H9 (cell line): ENCODE results near the gene MAGED2. TPM values are rescaled to one million over a fixed set of nuclear protein-coding genes. Genes with fewer than 3 reads are reported as not detected.
A peak's percentile ranks its signal among the peaks of the same experiment; 100 is the strongest.

Experiments used
- DNase-seq: peaks from one replicate; pipeline ENCODE4 v3.0.0-alpha.2; 2017
- H2AFZ ChIP-seq: one replicate; pipeline ENCODE4 v1.6.1; 2013; ENCODE audit warnings: mild to moderate bottlenecking, low read length, control low read depth, moderate library complexity
- H2AK5ac ChIP-seq: 2 replicates; pipeline ENCODE4 v1.6.1; 2013; ENCODE audit warnings: low read length, control low read depth, mixed read lengths; ENCODE audit not compliant: insufficient read length
- H2BK120ac ChIP-seq: one replicate; pipeline ENCODE4 v1.6.1; 2013; ENCODE audit warnings: low read depth, mild to moderate bottlenecking, low read length, control low read depth, inconsistent platforms; ENCODE audit not compliant: poor library complexity, severe bottlenecking
- H2BK12ac ChIP-seq: 2 replicates; pipeline ENCODE4 v1.6.1; 2013; ENCODE audit warnings: low read length, control low read depth, mixed read lengths, low read depth; ENCODE audit not compliant: insufficient read length
- H2BK15ac ChIP-seq: 2 replicates; pipeline ENCODE4 v1.6.1; 2013; ENCODE audit warnings: low read depth, low read length, control low read depth
- H2BK20ac ChIP-seq: one replicate; pipeline ENCODE4 v1.6.1; 2013; ENCODE audit warnings: low read depth, mild to moderate bottlenecking, low read length, control low read depth, inconsistent platforms; ENCODE audit not compliant: poor library complexity, severe bottlenecking
- H2BK5ac ChIP-seq: 2 replicates; pipeline ENCODE4 v1.6.1; 2013; ENCODE audit warnings: low read length, control low read depth, mixed read lengths; ENCODE audit not compliant: insufficient read length
- H3K14ac ChIP-seq: 2 replicates; pipeline ENCODE4 v1.6.1; 2013; ENCODE audit warnings: low read length, control low read depth; ENCODE audit not compliant: insufficient read depth
- H3K18ac ChIP-seq: 2 replicates; pipeline ENCODE4 v1.6.1; 2013; ENCODE audit warnings: low read depth, mild to moderate bottlenecking, mixed read lengths, low read length, control low read depth; ENCODE audit not compliant: insufficient read length
- H3K23ac ChIP-seq: 2 replicates; pipeline ENCODE4 v1.6.1; 2013; ENCODE audit warnings: low read length, control low read depth, mixed read lengths, low read depth; ENCODE audit not compliant: insufficient read length
- H3K23me2 ChIP-seq: 2 replicates; pipeline ENCODE4 v1.6.1; 2013; ENCODE audit warnings: low read depth, mild to moderate bottlenecking, mixed read lengths, low read length, control low read depth; ENCODE audit not compliant: insufficient read length, poor library complexity, severe bottlenecking
- H3K27ac ChIP-seq: 2 replicates; pipeline ENCODE4 v1.5.1; 2013; ENCODE audit warnings: low read length, control low read depth, mixed read lengths, low read depth; ENCODE audit not compliant: insufficient read length
- H3K27me3 ChIP-seq: 2 replicates; pipeline ENCODE4 v1.6.1; 2013; ENCODE audit warnings: low read length, control low read depth, inconsistent platforms; ENCODE audit not compliant: insufficient read depth
- H3K4ac ChIP-seq: 2 replicates; pipeline ENCODE4 v1.6.1; 2013; ENCODE audit warnings: low read depth, mild to moderate bottlenecking, control low read depth, inconsistent platforms, low read length, moderate library complexity
- H3K4me1 ChIP-seq: 2 replicates; pipeline ENCODE4 v1.6.1; 2013; ENCODE audit warnings: low read length, control low read depth, inconsistent platforms; ENCODE audit not compliant: insufficient read depth
- H3K4me2 ChIP-seq: 2 replicates; pipeline ENCODE4 v1.6.1; 2013; ENCODE audit warnings: low read length, control low read depth, mixed read lengths; ENCODE audit not compliant: insufficient read length, insufficient read depth
- H3K56ac ChIP-seq: 2 replicates; pipeline ENCODE4 v1.6.1; 2013; ENCODE audit warnings: low read depth, mild to moderate bottlenecking, mixed read lengths, low read length, control low read depth; ENCODE audit not compliant: insufficient read length
- H3K79me1 ChIP-seq: 2 replicates; pipeline ENCODE4 v1.6.1; 2013; ENCODE audit warnings: low read depth, mild to moderate bottlenecking, moderate library complexity, low read length, control low read depth, inconsistent platforms; ENCODE audit not compliant: insufficient read depth, poor library complexity, severe bottlenecking
- H3K79me2 ChIP-seq: 2 replicates; pipeline ENCODE4 v1.6.1; 2013; ENCODE audit warnings: low read length, control low read depth, inconsistent platforms; ENCODE audit not compliant: insufficient read depth
- H3K9ac ChIP-seq: 2 replicates; pipeline ENCODE4 v1.6.1; 2013; ENCODE audit warnings: low read length, control low read depth, mixed read lengths; ENCODE audit not compliant: insufficient read length; ENCODE audit errors: extremely low read depth
- H3K9me3 ChIP-seq: one replicate; pipeline ENCODE4 v1.6.1; 2013; ENCODE audit warnings: low read depth, low read length, inconsistent platforms; ENCODE audit not compliant: control insufficient read depth
- H3T11ph ChIP-seq: one replicate; pipeline ENCODE4 v1.6.1; 2013; ENCODE audit warnings: mild to moderate bottlenecking, low read length, control low read depth, inconsistent platforms
- H4K20me1 ChIP-seq: one replicate; pipeline ENCODE4 v1.6.1; 2013; ENCODE audit not compliant: control insufficient read depth, insufficient read length, insufficient read depth
- H4K5ac ChIP-seq: 2 replicates; pipeline ENCODE4 v1.6.1; 2013; ENCODE audit warnings: low read depth, mild to moderate bottlenecking, mixed read lengths, low read length, control low read depth; ENCODE audit not compliant: insufficient read length
- H4K8ac ChIP-seq: replicated peaks from 2 replicates; pipeline ENCODE4 v1.6.1; 2013; ENCODE audit warnings: low read length, control low read depth, mixed read lengths, low read depth; ENCODE audit not compliant: insufficient read length
- H4K91ac ChIP-seq: 2 replicates; pipeline ENCODE4 v1.6.1; 2013; ENCODE audit warnings: low read depth, mild to moderate bottlenecking, moderate library complexity, mixed read lengths, low read length, control low read depth; ENCODE audit not compliant: insufficient read length
- H3K27ac Mint-ChIP-seq, 3 experiments: 2 replicates in 2 of 3; 3 replicates in 1 of 3; pipeline ENCODE4 v1.8.0; 2020 to 2021; ENCODE audit warnings: mixed read lengths in 3 of 3, mild to moderate bottlenecking in 1 of 3, moderate library complexity in 1 of 3
- H3K27me3 Mint-ChIP-seq: 2 replicates; pipeline ENCODE4 v1.8.0; 2021; ENCODE audit warnings: low read depth, mild to moderate bottlenecking, moderate library complexity, mixed read lengths
- H3K36me3 Mint-ChIP-seq, 3 experiments: 2 replicates in 2 of 3; 3 replicates in 1 of 3; pipeline ENCODE4 v1.8.0; 2020 to 2021; ENCODE audit warnings: low read depth in 3 of 3, mixed read lengths in 3 of 3; ENCODE audit not compliant: insufficient read depth in 1 of 3
- H3K4me1 Mint-ChIP-seq, 2 experiments: 2 replicates each; pipeline ENCODE4 v1.8.0; 2020; ENCODE audit warnings: mixed read lengths in 2 of 2
- H3K4me3 Mint-ChIP-seq, 2 experiments: 2 replicates in 1 of 2; 3 replicates in 1 of 2; pipeline ENCODE4 v1.8.0; 2020 to 2021; ENCODE audit warnings: mild to moderate bottlenecking in 2 of 2, mixed read lengths in 2 of 2, moderate library complexity in 1 of 2
- H3K9me3 Mint-ChIP-seq, 2 experiments: 2 replicates in 1 of 2; 3 replicates in 1 of 2; pipeline ENCODE4 v1.8.0; 2020; ENCODE audit warnings: mild to moderate bottlenecking in 2 of 2, mixed read lengths in 2 of 2, moderate library complexity in 1 of 2
- WGBS: extraction: QIAGEN DNeasy Blood & Tissue Kit; methylation state at CpG from one replicate; pipeline ENCODE4 v1.1.7; 2013; ENCODE audit warnings: missing lambda C conversion rate, low lambda C conversion rate, mixed read lengths; ENCODE audit not compliant: insufficient read length; ENCODE audit errors: extremely low coverage; 5-methylcytosine and 5-hydroxymethylcytosine counted together
- total RNA-seq: library from RNA; stranded (reverse); gene quantifications from 2 replicates; pipeline ENCODE4 v1.2.1, GENCODE V29; 2021
- TF ChIP-seq, protein P1 (sequence below): fragments of 200-600 bp; sonication (generic); conservative IDR thresholded peaks from 3 replicates; pipeline ENCODE4 v1.8.0; 2021; ENCODE audit warnings: antibody characterized with exemption, mild to moderate bottlenecking

MAGED2 gene
- total RNA-seq, 1 experiment from 2014 or later, result 146 TPM

DNA sequence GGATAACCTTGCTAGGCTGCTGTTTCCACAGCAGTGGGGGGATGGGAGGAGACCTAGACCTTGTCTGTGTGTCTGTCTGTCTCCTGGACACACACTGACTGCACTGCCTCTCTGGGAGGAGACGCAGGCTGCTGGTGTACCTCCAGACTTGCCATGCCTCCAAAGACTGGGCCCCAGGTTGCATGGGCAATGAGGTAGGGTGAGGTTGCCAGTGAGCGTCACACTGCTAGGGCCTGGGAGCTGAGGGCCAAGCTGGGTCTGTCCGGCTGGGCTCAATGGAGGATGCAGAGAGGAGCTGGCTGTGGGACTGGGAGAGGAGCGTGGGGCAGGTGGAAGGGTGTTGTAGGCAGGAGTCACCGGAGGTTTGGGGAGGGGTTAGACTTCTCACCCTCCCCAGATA is 16.6 kb downstream of the MAGED2 start:
- TF ChIP-seq, protein P1, sequence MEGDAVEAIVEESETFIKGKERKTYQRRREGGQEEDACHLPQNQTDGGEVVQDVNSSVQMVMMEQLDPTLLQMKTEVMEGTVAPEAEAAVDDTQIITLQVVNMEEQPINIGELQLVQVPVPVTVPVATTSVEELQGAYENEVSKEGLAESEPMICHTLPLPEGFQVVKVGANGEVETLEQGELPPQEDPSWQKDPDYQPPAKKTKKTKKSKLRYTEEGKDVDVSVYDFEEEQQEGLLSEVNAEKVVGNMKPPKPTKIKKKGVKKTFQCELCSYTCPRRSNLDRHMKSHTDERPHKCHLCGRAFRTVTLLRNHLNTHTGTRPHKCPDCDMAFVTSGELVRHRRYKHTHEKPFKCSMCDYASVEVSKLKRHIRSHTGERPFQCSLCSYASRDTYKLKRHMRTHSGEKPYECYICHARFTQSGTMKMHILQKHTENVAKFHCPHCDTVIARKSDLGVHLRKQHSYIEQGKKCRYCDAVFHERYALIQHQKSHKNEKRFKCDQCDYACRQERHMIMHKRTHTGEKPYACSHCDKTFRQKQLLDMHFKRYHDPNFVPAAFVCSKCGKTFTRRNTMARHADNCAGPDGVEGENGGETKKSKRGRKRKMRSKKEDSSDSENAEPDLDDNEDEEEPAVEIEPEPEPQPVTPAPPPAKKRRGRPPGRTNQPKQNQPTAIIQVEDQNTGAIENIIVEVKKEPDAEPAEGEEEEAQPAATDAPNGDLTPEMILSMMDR, result no peak
- no peaks in the 10 kb centered on the region for H4K20me1 ChIP-seq
- Mint-ChIP-seq H3K9me3 (peaks cover 57 to 65% of the 10 kb centered on the region in 2 experiments), H3K36me3 (peaks cover 0 to 8% (median 0%) of the 10 kb centered on the region in 3 experiments; a peak in 3 of 7 replicates), H3K27ac (peak overlapping the region in 1 of 3 experiments; percentile 67; a peak in 1 of 7 replicates), H3K4me1 (peaks cover 0 to 6% of the 10 kb centered on the region in 2 experiments; a peak in 1 of 4 replicates), H3K27me3 (peaks cover 5% of the 10 kb centered on the region), H3K4me3 (no peak overlapping the region)
- no peak overlapping the region for H4K91ac ChIP-seq
- H3K27ac ChIP-seq, result no peak overlapping the region
- no peak overlapping the region for H2BK120ac ChIP-seq
- H3K4ac ChIP-seq, result no peak overlapping the region
- H3K9ac ChIP-seq, result no peak overlapping the region
- no peak overlapping the region for H2AK5ac ChIP-seq
- H3K23me2 ChIP-seq, result no peaks in the 10 kb centered on the region
- peaks cover 37% of the 10 kb centered on the region for H3K9me3 ChIP-seq
- no peak overlapping the region for H3K4me2 ChIP-seq
- no peak overlapping the region for H3K14ac ChIP-seq
- WGBS, result no CpG with 5 or more reads among the region's 5 CpGs
- no peak overlapping the region for H3K23ac ChIP-seq
- H3K18ac ChIP-seq, result no peak overlapping the region
- no peak overlapping the region for H2AFZ ChIP-seq
- H4K8ac ChIP-seq, result no peak overlapping the region
- H3K79me2 ChIP-seq, result no peaks in the 10 kb centered on the region
- H2BK20ac ChIP-seq, result no peak overlapping the region
- no peak overlapping the region for H3T11ph ChIP-seq
- no peaks in the 10 kb centered on the region for H3K79me1 ChIP-seq
- no peak overlapping the region for H3K56ac ChIP-seq
- H3K4me1 ChIP-seq, result no peaks in the 10 kb centered on the region
- H2BK15ac ChIP-seq, result no peak overlapping the region
- DNase-seq, result no peak
- H2BK12ac ChIP-seq, result no peak overlapping the region
- H4K5ac ChIP-seq, result no peak overlapping the region
- no peaks in the 10 kb centered on the region for H3K27me3 ChIP-seq
- H2BK5ac ChIP-seq, result no peak overlapping the region
